Measurements from ENCODE around the gene NOS2. TPM values are rescaled to one million over a fixed set of nuclear protein-coding genes. Genes with fewer than 3 reads are reported as not detected.

Gene NOS2
- polyA plus RNA-seq, 1 donor (not counting 4 experiments of a cell fraction or from before 2014, with no cell fraction given) = not detected

DNA sequence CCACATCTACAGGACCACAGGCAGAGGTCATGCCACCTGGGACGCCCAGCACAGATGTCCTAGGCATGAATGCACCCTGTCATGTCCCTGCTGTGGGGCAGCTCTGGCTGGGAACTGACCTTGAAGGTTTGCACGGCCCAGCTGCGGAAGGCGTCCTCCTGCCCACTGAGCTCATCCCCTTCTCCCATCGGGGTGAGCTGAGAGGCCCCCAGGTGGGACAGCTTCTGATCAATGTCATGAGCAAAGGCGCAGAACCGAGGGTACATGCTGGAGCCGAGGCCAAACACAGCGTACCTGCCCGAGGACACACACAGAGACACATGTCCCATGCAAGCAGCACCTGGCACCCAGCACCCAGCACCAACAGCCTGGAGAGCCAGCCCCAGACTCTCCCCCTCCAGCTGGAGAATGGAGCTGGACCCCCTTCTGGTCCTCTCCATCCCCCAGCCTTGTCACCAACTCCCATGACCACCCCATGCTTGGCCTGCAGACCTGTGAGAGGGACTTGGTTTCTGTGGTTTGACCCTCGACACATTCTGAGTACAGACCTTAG lies 31.4 kb downstream of the NOS2 start:
- TF ChIP-seq, protein P1, sequence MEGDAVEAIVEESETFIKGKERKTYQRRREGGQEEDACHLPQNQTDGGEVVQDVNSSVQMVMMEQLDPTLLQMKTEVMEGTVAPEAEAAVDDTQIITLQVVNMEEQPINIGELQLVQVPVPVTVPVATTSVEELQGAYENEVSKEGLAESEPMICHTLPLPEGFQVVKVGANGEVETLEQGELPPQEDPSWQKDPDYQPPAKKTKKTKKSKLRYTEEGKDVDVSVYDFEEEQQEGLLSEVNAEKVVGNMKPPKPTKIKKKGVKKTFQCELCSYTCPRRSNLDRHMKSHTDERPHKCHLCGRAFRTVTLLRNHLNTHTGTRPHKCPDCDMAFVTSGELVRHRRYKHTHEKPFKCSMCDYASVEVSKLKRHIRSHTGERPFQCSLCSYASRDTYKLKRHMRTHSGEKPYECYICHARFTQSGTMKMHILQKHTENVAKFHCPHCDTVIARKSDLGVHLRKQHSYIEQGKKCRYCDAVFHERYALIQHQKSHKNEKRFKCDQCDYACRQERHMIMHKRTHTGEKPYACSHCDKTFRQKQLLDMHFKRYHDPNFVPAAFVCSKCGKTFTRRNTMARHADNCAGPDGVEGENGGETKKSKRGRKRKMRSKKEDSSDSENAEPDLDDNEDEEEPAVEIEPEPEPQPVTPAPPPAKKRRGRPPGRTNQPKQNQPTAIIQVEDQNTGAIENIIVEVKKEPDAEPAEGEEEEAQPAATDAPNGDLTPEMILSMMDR (optimal IDR thresholded peaks at IDR 0.05 in 1 of 3, IDR thresholded peaks at IDR 0.05 in 1 of 3, conservative IDR thresholded peaks at IDR 0.05 in 1 of 3; ENCODE audit: extremely low read depth in 1 of 3, insufficient read depth in 2 of 3, low read length in 3 of 3) = no peak
- TF ChIP-seq EZH2 (IDR thresholded peaks at IDR 0.05; ENCODE audit: low read length) = no peak
- Histone ChIP-seq H4K20me1 (ENCODE audit: control insufficient read depth, extremely low read depth, insufficient read depth, low read length) (no peaks in the 10 kb centered on the region), H3K4me2 (ENCODE audit: control insufficient read depth, extremely low read depth, insufficient read depth, low read depth, low read length) (no peak overlapping the region), H3K9ac (ENCODE audit: control insufficient read depth, extremely low read depth, insufficient read depth, low read length) (no peak overlapping the region), H3K27ac (ENCODE audit: control insufficient read depth, insufficient read depth, low read length) (no peak overlapping the region), H2AFZ (ENCODE audit: control insufficient read depth, low read length) (no peak overlapping the region), H3K79me2 (ENCODE audit: control insufficient read depth, insufficient read depth, low read length) (no peaks in the 10 kb centered on the region), H3K9me3 (ENCODE audit: control insufficient read depth, low read depth, low read length) (no peaks in the 10 kb centered on the region), H3K36me3 (ENCODE audit: control insufficient read depth in 2 of 2, extremely low read depth in 1 of 2, insufficient read depth in 2 of 2, low read length in 2 of 2) (no peaks in the 10 kb centered on the region), H3K4me3 (ENCODE audit: control insufficient read depth in 2 of 3, extremely low read depth in 1 of 3, insufficient read depth in 2 of 3, low read depth in 1 of 3, low read length in 3 of 3) (no peak overlapping the region), H3K9me1 (ENCODE audit: control insufficient read depth, extremely low read depth, insufficient read depth, low read length) (no peaks in the 10 kb centered on the region), H3K27me3 (ENCODE audit: control insufficient read depth, extremely low read depth, insufficient read depth, low read length) (peaks cover 4% of the 10 kb centered on the region), H3K4me1 (ENCODE audit: control insufficient read depth, extremely low read depth, insufficient read depth, low read length) (no peaks in the 10 kb centered on the region)
- DNase-seq (ENCODE audit: low read depth, low spot score) = no peak
- dilution Hi-C loops (cut with MboI; ENCODE audit: extremely low pct_ligation_motif_present, low sequenced_read_pairs) = no loop called here
- no peak for FAIRE-seq

DNA sequence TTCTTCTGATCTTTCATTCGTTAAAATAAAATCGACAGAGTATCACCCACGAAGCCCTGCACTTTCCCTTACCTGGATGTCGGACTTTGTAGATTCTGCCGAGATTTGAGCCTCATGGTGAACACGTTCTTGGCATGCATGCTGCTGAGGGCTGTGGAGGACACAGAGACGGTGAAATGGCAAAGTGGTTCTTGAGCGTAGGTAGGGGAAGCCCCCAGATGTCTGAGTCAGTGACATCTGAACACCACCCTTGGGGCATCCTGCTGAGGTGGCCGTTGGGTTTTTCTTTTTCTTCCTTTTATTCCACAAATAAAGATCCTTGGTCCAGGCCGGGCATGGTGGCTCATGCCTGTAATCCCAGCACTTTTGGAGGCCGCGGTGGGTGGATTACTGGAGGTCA lies 33.9 kb downstream of the NOS2 start:
- Histone ChIP-seq H3K4me1 (ENCODE audit: control insufficient read depth, extremely low read depth, insufficient read depth, low read length) (no peaks in the 10 kb centered on the region), H3K27ac (ENCODE audit: control insufficient read depth, insufficient read depth, low read length) (no peak overlapping the region), H3K4me3 (ENCODE audit: control insufficient read depth in 2 of 3, extremely low read depth in 1 of 3, insufficient read depth in 2 of 3, low read depth in 1 of 3, low read length in 3 of 3) (no peak overlapping the region), H3K79me2 (ENCODE audit: control insufficient read depth, insufficient read depth, low read length) (no peaks in the 10 kb centered on the region), H4K20me1 (ENCODE audit: control insufficient read depth, extremely low read depth, insufficient read depth, low read length) (no peaks in the 10 kb centered on the region), H2AFZ (ENCODE audit: control insufficient read depth, low read length) (no peak overlapping the region), H3K9me1 (ENCODE audit: control insufficient read depth, extremely low read depth, insufficient read depth, low read length) (no peaks in the 10 kb centered on the region), H3K9me3 (ENCODE audit: control insufficient read depth, low read depth, low read length) (no peaks in the 10 kb centered on the region), H3K9ac (ENCODE audit: control insufficient read depth, extremely low read depth, insufficient read depth, low read length) (no peak overlapping the region), H3K36me3 (ENCODE audit: control insufficient read depth in 2 of 2, extremely low read depth in 1 of 2, insufficient read depth in 2 of 2, low read length in 2 of 2) (no peaks in the 10 kb centered on the region), H3K4me2 (ENCODE audit: control insufficient read depth, extremely low read depth, insufficient read depth, low read depth, low read length) (no peak overlapping the region), H3K27me3 (ENCODE audit: control insufficient read depth, extremely low read depth, insufficient read depth, low read length) (peaks cover 3% of the 10 kb centered on the region)
- FAIRE-seq (no peak), DNase-seq (ENCODE audit: low read depth, low spot score) (no peak)
- TF ChIP-seq EZH2 (IDR thresholded peaks at IDR 0.05; ENCODE audit: low read length) = no peak
- TF ChIP-seq, protein P1 (optimal IDR thresholded peaks at IDR 0.05 in 1 of 3, IDR thresholded peaks at IDR 0.05 in 1 of 3, conservative IDR thresholded peaks at IDR 0.05 in 1 of 3; ENCODE audit: extremely low read depth in 1 of 3, insufficient read depth in 2 of 3, low read length in 3 of 3) = no peak
- dilution Hi-C loops (cut with MboI; ENCODE audit: extremely low pct_ligation_motif_present, low sequenced_read_pairs) = no loop called here
